ENCODE data around the gene HCN2.

HCN2 gene

GRCh38 chr19:589693-590395 lies at the start of gene HCN2:
HCN2 (plus strand) TSS chr19:589881; CDS start chr19:589946, 65 bp downstream.
- no peak for DNase-seq (ENCODE audit: low read depth)

GRCh38 chr19:540867-541637 lies 48.6 kb upstream of the HCN2 start:
- no peak for DNase-seq (ENCODE audit: low read depth)

GRCh38 chr19:541699-542098 lies 48.0 kb upstream of the HCN2 start:
- no peak for DNase-seq (ENCODE audit: low read depth)

- DNase-seq (ENCODE audit: low read depth), result no peak
These were observed 47.4 kb upstream of the HCN2 start for GRCh38 chr19:542173-542866.

GRCh38 chr19:543910-544608 lies 45.6 kb upstream of the HCN2 start, which contains the start of gene GZMM:
GZMM (plus strand) TSS chr19:544053; CDS start chr19:544072, 19 bp downstream.
- no peak for DNase-seq (ENCODE audit: low read depth)

- DNase-seq (ENCODE audit: low read depth), result no peak
These were observed 42.6 kb upstream of the HCN2 start for GRCh38 chr19:547117-547516.

- DNase-seq (ENCODE audit: low read depth), result no peak
These were observed 41.6 kb upstream of the HCN2 start for GRCh38 chr19:547836-548720.

GRCh38 chr19:548886-549830 lies 40.5 kb upstream of the HCN2 start:
- DNase-seq (ENCODE audit: low read depth), result no peak

GRCh38 chr19:554817-555216 lies 34.9 kb upstream of the HCN2 start:
- DNase-seq (ENCODE audit: low read depth), result no peak

GRCh38 chr19:555474-555808 lies 34.2 kb upstream of the HCN2 start:
- no peak for DNase-seq (ENCODE audit: low read depth)

GRCh38 chr19:556611-557382 lies 32.9 kb upstream of the HCN2 start:
- no peak for DNase-seq (ENCODE audit: low read depth)

GRCh38 chr19:558770-559439 lies 30.8 kb upstream of the HCN2 start:
- no peak for DNase-seq (ENCODE audit: low read depth)

GRCh38 chr19:560121-560520 lies 29.6 kb upstream of the HCN2 start:
- no peak for DNase-seq (ENCODE audit: low read depth)

GRCh38 chr19:566403-566802 lies 23.3 kb upstream of the HCN2 start:
- no peak for DNase-seq (ENCODE audit: low read depth)

GRCh38 chr19:566844-567243 lies 22.8 kb upstream of the HCN2 start:
- no peak for DNase-seq (ENCODE audit: low read depth)

- no peak for DNase-seq (ENCODE audit: low read depth)
These were observed 22.3 kb upstream of the HCN2 start for GRCh38 chr19:567296-567900.

- no peak for DNase-seq (ENCODE audit: low read depth)
These were observed 19.4 kb upstream of the HCN2 start for GRCh38 chr19:570251-570686.

- DNase-seq (ENCODE audit: low read depth), result no peak
These were observed 18.6 kb upstream of the HCN2 start for GRCh38 chr19:570937-571565.
